Astrocyte (in vitro differentiated cells and primary cell): ENCODE results near the gene GID8. TPM values are rescaled to one million over a fixed set of nuclear protein-coding genes. Genes with fewer than 3 reads are reported as not detected.

Source experiments
- DNase-seq: peaks from one replicate; pipeline ENCODE4 v3.0.0-alpha.2; 2010; ENCODE audit warnings: low read depth
- FAIRE-seq: peaks from 2 replicates; lab custom pipeline; 2011; peaks lifted over from hg19 to GRCh38; lab: Jason Lieb, UNC
- H2AFZ ChIP-seq: 2 replicates; pipeline ENCODE4 v1.6.0; 2012; ENCODE audit warnings: low read depth, low read length, inconsistent platforms
- H3K27ac ChIP-seq: 2 replicates; pipeline ENCODE4 v1.5.1; 2011; ENCODE audit warnings: low read depth, low read length, inconsistent platforms
- H3K27me3 ChIP-seq: 2 replicates; pipeline ENCODE4 v1.6.0; 2011; ENCODE audit warnings: low read length, inconsistent platforms; ENCODE audit not compliant: insufficient read depth
- H3K36me3 ChIP-seq: 2 replicates; pipeline ENCODE4 v1.5.1; 2011; ENCODE audit warnings: low read length, inconsistent platforms; ENCODE audit not compliant: insufficient read depth
- H3K4me1 ChIP-seq: 2 replicates; pipeline ENCODE4 v1.5.1; 2011; ENCODE audit warnings: low read length, inconsistent platforms; ENCODE audit not compliant: insufficient read depth
- H3K4me2 ChIP-seq: 2 replicates; pipeline ENCODE4 v1.6.0; 2012; ENCODE audit warnings: low read length, inconsistent platforms
- H3K4me3 ChIP-seq: 2 replicates; pipeline ENCODE4 v1.5.1; 2011; ENCODE audit warnings: low read depth, mild to moderate bottlenecking, low read length, inconsistent platforms; ENCODE audit not compliant: insufficient read depth
- H3K79me2 ChIP-seq: 2 replicates; pipeline ENCODE4 v1.6.0; 2012; ENCODE audit warnings: mild to moderate bottlenecking, low read length, inconsistent platforms; ENCODE audit not compliant: insufficient read depth
- H3K9ac ChIP-seq: 2 replicates; pipeline ENCODE4 v1.6.0; 2012; ENCODE audit warnings: mild to moderate bottlenecking, low read length, inconsistent platforms
- H3K9me3 ChIP-seq: 2 replicates; pipeline ENCODE4 v1.5.1; 2012; ENCODE audit warnings: low read depth, mild to moderate bottlenecking, low read length, inconsistent platforms; ENCODE audit not compliant: insufficient read depth
- H4K20me1 ChIP-seq: 2 replicates; pipeline ENCODE4 v1.6.0; 2012; ENCODE audit warnings: low read length, inconsistent platforms; ENCODE audit not compliant: insufficient read depth
- H3K27ac Mint-ChIP-seq: one replicate; pipeline ENCODE4 v1.8.0; 2021; ENCODE audit warnings: mild to moderate bottlenecking, mixed read lengths; ENCODE audit not compliant: unreplicated experiment
- H3K27me3 Mint-ChIP-seq: one replicate; pipeline ENCODE4 v1.8.0; 2021; ENCODE audit warnings: low read depth, mixed read lengths; ENCODE audit not compliant: unreplicated experiment
- H3K36me3 Mint-ChIP-seq: one replicate; pipeline ENCODE4 v1.8.0; 2021; ENCODE audit warnings: low read depth, mixed read lengths; ENCODE audit not compliant: unreplicated experiment
- H3K4me1 Mint-ChIP-seq: one replicate; pipeline ENCODE4 v1.8.0; 2021; ENCODE audit warnings: low read depth, mixed read lengths; ENCODE audit not compliant: unreplicated experiment
- H3K4me3 Mint-ChIP-seq: one replicate; pipeline ENCODE4 v1.8.0; 2021; ENCODE audit warnings: mild to moderate bottlenecking, moderate library complexity, mixed read lengths; ENCODE audit not compliant: unreplicated experiment
- H3K9me3 Mint-ChIP-seq: one replicate; pipeline ENCODE4 v1.8.0; 2021; ENCODE audit warnings: mild to moderate bottlenecking, mixed read lengths; ENCODE audit not compliant: unreplicated experiment
- EZH2 ChIP-seq: IDR thresholded peaks from 2 replicates; pipeline ENCODE4 v1.6.1; 2012; ENCODE audit warnings: mild to moderate bottlenecking, low read length, inconsistent platforms; ENCODE audit not compliant: insufficient read depth
- total RNA-seq: library from RNA; stranded (reverse); gene quantifications from 2 replicates; pipeline ENCODE4 v1.2.1, GENCODE V29; 2021
- TF ChIP-seq, protein P1 (sequence below): IDR thresholded peaks from 2 replicates; pipeline ENCODE4 v1.5.1; 2011; ENCODE audit warnings: low read depth, mild to moderate bottlenecking, inconsistent platforms, low read length, moderate library complexity; ENCODE audit not compliant: insufficient read depth

GID8 gene
- total RNA-seq, 1 donor from 2014 or later = 37.1 TPM

DNA sequence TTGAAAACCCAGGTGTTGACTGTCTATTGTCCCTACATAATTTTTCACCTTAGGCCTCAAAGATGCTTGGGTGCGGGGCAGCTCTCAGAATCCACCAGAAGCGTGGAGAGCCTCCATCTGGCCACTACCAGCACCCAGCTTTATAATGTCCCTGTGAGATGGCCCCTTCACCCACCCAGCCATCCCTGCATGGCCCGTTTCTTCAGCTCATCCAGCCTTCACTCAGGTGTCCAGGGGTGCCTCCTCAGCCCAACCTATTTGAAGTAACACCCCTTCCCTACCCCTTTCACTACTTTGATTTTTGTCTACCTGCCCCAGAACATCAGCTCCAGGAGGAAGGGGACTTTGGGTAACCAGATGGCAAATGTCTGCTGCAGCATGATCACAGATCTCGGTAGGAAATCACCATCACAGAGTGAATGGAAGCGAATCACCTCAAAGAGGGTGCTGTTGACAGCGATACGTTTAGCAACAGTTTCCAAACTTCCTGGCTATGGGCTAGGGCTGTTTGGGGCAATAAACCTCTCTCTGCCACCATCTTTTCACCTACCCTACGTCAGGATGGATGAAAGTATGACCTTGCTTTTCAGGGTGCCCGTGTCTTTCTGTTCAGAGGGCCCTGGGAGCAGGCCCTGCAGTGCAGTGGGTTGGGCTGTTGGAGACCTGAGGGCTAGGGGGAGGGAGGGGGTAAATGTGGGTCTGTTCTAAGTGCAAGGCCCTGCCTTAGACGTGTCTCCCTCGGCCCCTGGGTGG, 13.4 kb downstream of the GID8 start:
- H3K9me3 ChIP-seq = peaks cover 4% of the 10 kb centered on the region
- peaks cover 28% of the 10 kb centered on the region for H4K20me1 ChIP-seq
- DNase-seq = no peak
- no peak overlapping the region for H3K4me2 ChIP-seq
- no peak overlapping the region for H3K27ac ChIP-seq
- no peak overlapping the region for H3K4me3 Mint-ChIP-seq
- H3K36me3 Mint-ChIP-seq = peaks cover 35% of the 10 kb centered on the region
- H3K27me3 Mint-ChIP-seq = no peaks in the 10 kb centered on the region
- TF ChIP-seq EZH2 = no peak
- TF ChIP-seq, protein P1, sequence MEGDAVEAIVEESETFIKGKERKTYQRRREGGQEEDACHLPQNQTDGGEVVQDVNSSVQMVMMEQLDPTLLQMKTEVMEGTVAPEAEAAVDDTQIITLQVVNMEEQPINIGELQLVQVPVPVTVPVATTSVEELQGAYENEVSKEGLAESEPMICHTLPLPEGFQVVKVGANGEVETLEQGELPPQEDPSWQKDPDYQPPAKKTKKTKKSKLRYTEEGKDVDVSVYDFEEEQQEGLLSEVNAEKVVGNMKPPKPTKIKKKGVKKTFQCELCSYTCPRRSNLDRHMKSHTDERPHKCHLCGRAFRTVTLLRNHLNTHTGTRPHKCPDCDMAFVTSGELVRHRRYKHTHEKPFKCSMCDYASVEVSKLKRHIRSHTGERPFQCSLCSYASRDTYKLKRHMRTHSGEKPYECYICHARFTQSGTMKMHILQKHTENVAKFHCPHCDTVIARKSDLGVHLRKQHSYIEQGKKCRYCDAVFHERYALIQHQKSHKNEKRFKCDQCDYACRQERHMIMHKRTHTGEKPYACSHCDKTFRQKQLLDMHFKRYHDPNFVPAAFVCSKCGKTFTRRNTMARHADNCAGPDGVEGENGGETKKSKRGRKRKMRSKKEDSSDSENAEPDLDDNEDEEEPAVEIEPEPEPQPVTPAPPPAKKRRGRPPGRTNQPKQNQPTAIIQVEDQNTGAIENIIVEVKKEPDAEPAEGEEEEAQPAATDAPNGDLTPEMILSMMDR = no peak
- no peak overlapping the region for H2AFZ ChIP-seq
- no peaks in the 10 kb centered on the region for H3K27me3 ChIP-seq
- H3K4me1 ChIP-seq = peaks cover 7% of the 10 kb centered on the region
- H3K9me3 Mint-ChIP-seq = peaks cover 2% of the 10 kb centered on the region
- H3K4me3 ChIP-seq = no peak overlapping the region
- peaks cover 13% of the 10 kb centered on the region for H3K36me3 ChIP-seq
- no peak overlapping the region for H3K9ac ChIP-seq
- H3K27ac Mint-ChIP-seq = no peak overlapping the region
- peaks cover 4% of the 10 kb centered on the region for H3K4me1 Mint-ChIP-seq
- no peak for FAIRE-seq
- peaks cover 14% of the 10 kb centered on the region for H3K79me2 ChIP-seq

GRCh38 chr20:62951896-62952372, 14.0 kb downstream of the GID8 start:
- H3K9me3 Mint-ChIP-seq = peaks cover 2% of the 10 kb centered on the region
- FAIRE-seq = no peak
- no peaks in the 10 kb centered on the region for H3K27me3 ChIP-seq
- no peak overlapping the region for H3K27ac ChIP-seq
- peaks cover 29% of the 10 kb centered on the region for H3K36me3 Mint-ChIP-seq
- peaks cover 7% of the 10 kb centered on the region for H3K4me1 ChIP-seq
- H3K9ac ChIP-seq = peak overlapping the region; percentile 35
- H2AFZ ChIP-seq = peak overlapping the region; percentile 26
- H3K9me3 ChIP-seq = peaks cover 4% of the 10 kb centered on the region
- H3K4me2 ChIP-seq = peak overlapping the region; percentile 50
- peaks cover 11% of the 10 kb centered on the region for H3K36me3 ChIP-seq
- H3K4me1 Mint-ChIP-seq = peaks cover 5% of the 10 kb centered on the region
- peak overlapping the region; percentile 10 for H3K4me3 Mint-ChIP-seq
- no peak overlapping the region for H3K4me3 ChIP-seq
- no peaks in the 10 kb centered on the region for H3K27me3 Mint-ChIP-seq
- no peak for DNase-seq
- H3K79me2 ChIP-seq = peaks cover 10% of the 10 kb centered on the region
- no peak for TF ChIP-seq EZH2
- TF ChIP-seq, protein P1 = no peak
- H3K27ac Mint-ChIP-seq = no peak overlapping the region
- H4K20me1 ChIP-seq = peaks cover 22% of the 10 kb centered on the region
